Measurements from ENCODE around the gene NPAS3.

Gene NPAS3

DNA sequence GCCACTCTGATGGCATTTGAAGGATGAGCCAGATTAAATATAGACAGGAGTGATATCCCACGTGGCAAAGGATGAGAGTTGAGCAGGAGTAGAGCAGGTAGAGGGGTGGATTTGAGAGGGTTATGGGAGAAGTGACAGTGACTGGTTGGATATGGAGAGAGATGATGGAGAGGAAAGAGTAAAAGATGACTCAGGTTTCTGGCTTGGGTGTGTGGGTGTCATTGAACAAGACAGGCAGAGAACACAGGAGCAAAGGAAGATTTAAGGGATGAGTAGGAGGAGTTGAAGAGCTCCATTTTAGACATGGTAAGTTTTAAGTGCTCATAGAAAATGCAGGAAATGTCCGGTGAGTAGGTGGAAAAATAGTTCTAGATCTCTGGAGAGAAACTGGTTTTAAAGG, 875.3 kb downstream of the NPAS3 start:
- DNase-seq: no peak

DNA sequence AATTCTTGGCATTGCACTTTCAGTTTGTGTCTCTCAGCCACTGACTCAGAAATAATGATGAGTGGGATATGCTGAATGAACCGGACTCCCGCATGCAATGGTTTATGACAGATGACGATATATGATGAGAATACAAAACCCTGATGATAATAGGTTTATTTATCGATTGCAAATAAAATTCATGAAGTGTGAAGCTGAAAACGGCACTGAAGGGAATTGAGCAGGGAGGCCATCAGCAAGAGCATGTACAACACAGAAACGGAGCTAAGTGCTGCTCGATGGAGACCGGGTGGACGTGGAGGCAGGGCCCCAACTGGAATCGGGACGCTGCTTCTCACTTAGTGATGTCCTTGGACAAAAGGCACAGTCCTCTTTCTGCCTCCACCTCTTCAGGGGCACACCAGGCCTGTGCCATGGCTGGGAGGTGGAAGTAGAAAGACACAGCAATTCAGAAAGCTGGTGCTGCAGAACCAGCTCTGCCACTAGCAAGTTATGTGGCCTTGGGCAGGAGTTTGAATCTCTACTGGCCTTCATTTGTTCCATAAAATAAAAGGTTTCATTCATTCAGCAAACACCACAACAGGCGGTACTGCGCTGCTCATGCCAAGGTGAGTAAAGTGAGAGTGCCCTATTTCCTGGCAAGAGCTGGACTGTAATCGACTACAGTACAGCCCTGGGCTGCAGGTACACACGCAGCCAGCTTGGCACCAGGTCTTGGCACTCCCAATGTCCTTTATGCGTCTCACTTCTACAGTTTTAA, 895.2 kb downstream of the NPAS3 start:
- no peak for DNase-seq

DNA sequence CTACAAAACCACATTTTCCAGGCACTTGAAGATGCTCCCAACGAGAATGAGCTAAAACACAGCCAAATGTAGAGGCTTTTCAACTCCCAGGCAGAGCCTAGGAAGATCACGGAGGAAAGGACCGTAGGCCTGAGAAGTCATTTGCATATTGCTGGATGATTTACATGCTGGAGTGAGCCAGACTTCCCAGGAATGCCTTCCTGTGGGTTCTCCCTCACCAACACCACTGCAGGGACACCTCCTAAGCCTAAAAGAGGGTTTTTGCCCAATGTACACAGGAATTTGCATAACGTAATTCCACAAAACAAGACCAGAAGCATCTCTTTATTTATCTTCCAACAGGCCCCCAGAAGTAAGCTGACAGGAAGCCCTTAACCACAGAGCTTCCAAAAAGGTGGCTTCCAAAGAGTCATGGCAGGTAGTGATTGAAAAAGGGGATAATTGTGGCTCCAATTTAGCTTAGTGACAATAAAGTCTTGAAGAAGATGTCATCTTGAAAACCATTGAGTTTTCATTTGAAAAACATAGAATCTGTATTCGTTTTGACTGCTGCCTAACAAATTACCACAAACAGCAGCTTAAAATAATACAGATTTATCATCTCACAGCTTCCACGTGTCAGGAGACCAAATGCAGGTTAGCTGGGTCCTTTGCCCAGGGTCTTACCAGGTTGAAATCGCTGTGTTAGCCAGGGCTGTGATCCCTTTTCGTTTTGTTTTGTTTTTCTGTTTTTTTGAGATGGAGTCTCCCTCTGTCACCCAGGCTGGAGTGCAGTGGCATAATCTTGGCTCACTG, 896.0 kb downstream of the NPAS3 start:
- DNase-seq: no peak

DNA sequence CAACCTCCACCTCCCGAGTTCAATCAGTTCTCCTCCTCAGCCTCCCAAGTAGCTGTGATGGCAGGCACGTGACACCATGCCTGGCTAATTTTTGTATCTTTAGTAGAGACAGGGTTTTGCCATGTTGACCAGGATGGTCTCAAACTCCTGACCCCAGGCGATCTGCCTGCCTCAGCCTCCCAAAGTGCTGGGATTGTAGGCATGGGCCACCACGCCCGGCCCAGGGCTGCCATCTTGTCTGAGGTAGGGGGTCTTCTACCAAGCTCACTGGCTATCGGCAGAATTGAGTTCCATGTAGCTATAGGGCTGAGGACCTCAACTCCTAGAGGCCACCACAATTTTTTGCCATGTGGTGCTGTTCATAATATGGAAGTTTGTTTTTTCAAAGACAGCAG, 896.6 kb downstream of the NPAS3 start:
- no peak for DNase-seq

DNA sequence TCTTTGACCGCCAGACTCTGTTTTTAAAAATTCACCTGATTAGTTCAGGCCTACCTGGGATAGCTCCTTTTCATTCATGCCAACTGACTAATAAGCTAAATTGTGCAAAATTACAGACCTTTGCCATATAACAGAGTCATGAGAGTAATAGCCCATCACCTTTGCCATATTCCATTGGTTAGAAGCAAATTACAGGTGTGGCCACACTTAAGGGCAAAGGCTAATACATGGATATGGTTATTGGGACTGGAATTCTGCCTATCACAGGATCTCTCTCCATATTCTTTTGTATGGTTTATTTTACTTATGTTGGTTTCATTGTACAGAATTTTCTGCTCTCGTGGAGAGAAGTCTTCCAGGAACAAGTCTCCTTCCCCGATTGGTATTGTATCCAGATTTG, 897.0 kb downstream of the NPAS3 start:
- DNase-seq: no peak

DNA sequence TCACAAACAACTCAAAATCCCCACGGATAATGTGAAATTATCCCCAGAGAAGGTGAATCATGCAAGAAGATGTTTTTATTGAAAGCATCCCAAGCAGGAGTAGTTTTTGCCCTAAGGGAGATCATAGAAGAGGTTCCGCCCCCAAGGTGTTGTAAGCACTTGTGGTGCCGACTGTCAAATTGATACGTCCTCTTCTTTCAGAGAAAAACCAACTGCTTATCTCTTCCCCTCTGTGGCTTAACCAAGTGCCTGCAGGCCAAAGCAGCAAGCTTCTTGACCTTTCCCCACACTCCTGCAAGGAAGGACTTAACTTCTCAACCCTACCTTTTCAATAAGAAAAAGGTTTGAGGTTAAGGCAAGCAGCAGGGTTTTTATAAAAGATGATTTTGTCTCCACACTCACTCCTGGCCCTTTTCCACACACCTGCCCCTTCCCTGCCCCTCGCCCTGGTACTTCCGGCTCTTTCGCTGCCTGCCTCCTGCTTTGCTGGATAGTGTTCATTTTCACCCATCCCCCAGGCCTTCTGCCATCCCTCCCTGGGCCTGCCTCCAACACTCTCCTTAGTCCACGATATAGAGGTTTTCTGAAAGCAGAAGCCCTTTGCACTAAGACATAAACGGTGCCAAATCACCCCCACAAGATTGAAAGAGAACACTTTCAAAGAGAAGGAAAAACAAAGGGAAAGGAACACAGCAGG, 897.7 kb downstream of the NPAS3 start:
- no peak for DNase-seq

DNA sequence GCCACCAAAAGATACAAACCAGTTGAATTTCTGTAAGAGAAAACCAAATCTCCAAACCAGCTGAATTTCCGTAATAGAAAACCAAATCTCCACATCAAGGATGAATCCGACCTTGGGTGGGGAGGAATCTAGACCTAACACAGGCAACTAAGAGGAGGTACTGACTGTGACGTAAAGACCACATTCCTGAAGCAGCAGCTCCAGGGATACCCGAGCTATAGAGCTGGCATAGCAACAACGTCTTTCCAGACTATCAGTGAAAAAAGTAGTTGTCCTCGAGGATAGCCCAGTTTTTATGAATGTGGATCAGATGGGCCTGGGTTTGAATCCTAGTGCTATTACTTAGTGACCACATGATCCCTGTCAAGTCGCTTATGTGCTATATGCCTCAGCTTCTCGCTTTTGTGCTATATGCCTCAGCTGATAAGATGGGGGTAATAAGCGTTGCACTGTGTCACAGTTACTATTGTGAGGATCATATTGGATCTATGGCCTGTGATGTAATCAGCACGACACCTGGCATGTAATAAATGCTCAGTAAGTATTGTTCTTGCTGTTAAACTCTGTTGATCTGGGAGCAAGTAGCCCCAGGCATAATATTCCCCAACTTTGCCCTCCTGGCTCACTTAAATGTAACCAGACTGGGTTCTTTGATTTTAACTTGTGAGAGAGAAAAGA, 898.4 kb downstream of the NPAS3 start:
- DNase-seq: no peak

DNA sequence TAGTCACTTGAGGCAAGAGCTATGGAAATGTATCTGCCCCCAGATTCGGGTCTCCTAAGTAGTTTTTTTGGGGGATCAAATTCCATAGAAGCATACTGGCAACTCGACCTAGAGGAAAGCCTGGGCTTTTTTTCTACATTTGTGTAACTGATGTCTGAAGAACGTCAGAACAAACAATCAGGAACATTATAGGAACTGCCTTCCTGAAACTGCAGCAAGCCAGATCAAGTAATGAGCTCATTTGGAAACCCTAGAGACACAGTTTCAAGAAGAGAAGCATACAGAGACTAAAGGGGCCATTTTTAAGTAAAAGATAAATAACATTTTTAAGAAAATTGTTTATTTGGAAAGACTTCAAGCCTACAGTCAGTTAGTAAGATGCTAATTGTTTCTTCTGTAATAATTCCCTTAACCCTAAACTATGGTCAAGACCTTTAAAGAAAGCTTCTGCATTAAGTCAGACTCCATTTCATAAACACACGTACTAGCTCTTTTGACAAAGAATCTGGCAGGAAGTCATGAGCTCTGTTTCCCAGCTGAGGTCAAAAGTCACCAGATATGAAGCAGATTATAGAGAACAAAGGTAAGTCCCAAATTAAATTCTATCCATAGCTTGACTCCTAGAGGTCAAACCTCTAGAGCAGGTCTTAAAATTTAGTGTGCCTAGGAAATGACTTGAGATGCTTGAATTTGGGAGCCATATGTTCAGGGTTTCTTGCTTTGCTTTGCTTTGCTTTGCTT, 899.4 kb downstream of the NPAS3 start:
- DNase-seq: no peak

DNA sequence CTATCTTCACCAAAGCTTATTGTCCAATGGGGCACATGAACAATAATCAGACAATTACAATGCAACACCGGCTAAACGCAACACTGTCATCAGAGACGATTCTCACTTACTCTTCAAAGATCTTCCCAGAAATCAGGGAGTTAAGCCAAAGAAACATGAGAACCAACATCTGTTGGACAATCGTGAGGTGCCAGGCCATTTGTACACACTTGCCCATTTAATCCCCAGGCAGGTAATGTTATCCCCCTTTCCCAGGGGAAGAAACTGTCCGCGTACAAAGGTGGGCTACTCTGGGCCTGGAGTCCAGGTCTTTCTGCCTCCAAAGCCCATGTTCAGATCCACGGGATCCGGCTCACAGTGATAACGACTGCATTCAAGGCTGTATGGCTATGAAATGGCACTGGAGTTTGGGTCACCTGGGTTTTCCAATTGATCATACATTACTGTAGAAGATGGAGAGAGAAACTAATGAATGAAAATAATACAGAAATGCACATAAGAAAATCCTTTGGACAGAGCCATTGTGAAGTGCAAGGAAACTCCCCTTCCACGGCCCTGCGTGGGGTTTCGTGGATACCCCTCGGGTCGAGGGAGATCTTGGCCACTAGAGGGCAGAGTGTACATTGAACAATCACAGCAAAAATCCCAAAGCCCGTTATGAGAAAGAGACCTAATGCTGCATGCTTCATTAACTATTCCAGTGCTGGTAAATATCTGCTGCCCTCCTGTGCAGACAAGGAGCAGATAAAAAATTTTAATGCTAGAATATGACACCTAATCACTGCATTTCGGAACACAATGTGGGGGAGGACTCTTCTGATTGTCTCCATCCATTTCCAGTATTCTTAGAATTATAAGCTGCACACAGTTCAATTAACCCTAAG, 900.8 kb downstream of the NPAS3 start:
- peak; percentile 58 for DNase-seq

DNA sequence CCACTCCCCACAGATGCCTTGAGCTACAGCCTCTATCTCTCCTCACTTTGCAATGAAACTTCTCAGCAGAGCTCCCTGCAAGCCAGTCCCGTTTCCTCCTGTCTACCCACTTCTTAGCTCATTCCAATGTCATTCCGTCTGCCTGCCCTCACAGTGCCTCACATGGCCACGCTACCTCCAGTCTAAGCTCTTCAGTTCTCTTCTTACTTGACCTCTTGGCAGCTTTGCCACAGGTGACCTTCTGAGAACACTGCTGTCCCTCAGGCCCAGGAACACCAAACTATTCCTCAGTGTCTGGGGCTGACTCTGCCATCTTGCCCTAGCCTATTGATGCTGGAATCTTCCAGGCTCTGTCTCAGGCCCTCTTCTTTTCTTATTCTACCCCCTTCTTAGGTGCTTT, 902.1 kb downstream of the NPAS3 start:
- no peak for DNase-seq

DNA sequence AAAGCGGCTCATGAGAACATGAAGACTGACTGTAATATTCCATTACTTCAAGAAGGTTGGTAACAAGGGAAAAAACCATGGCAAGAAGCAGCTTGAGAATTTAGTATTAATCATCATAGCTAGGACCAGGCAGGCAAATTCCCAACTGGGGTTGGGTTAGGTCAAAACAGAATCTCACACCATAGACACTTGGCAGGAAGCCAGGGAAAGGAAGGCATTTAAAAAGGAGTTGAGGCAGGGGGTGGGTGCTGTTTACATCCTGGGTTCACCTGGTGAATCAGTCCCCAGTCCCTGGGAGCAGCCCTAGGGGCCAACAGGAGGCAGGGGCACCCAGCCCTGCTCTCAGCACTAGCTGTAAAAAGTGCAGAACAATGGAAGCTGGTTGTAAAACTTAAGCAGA, 903.6 kb downstream of the NPAS3 start:
- DNase-seq: no peak

DNA sequence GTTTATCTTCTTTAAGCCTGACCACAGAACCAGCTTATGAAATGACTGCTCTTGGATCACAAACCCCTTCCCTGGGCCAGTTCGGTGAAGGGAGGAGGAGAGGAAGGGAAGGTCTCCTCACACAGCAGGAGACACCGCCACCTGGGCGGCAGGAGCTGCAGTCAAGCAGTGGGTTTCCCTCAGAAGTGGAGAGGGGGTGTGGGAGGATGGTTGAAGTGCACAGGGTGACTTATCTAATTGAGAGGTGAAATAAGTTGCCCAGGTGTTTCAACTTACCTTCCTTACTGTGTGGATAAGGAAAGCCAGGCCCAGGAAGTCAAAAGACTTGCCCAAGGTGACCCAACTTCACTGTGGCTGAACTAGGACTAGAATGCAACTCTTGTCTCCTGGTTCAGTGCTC, 905.4 kb downstream of the NPAS3 start:
- DNase-seq: no peak

DNA sequence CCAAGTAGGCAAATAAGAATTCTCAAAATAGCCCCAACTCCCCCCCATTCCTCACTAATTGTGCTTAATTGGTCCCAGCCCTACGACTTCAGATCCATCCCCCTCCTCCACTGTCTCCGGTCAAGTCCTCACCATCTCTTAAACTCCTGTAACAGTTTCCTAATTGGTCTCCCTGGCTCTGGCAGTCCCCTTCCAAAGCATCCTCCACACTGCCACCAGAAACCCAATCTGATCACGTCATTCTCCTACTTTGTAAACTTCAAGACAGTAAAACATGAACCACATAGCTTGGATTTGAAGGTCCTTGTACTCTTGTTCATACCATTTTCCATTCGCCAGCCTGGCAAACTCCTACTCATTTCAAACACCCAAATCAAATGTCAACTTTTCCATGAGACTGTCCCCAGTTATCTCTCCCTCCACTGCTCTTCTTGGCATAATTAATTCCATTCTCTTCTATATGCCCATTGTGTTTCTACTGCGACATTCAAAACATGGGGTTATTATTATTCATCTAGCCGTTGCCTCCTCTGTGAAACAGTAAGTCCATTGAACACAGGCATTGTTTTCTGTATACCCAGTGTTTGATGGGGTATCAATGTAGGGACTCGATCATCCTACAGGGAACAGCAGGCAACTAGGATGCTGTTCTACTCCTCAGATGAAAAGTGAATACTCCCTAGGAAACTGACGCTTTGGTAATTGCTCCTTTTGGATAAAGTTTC, 907.6 kb downstream of the NPAS3 start:
- no peak for DNase-seq

DNA sequence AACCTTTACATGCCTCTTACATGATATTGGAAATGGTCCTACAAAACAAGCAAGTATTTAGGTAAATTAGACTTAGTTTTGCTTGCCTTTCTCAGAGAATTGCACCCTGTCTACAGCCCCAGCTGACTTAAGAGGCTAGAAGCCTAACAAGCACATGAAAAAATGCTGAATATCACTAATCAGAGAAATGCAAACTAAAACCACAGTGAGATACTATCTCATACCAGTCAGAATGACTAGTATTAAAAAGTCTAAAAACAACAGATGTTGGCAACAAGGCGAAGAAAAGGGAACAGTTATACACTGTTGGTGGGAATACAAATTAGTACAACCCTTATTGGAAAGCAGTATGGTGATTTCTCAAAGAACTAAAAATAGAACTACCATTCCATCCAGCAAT, 908.4 kb downstream of the NPAS3 start:
- no peak for DNase-seq

DNA sequence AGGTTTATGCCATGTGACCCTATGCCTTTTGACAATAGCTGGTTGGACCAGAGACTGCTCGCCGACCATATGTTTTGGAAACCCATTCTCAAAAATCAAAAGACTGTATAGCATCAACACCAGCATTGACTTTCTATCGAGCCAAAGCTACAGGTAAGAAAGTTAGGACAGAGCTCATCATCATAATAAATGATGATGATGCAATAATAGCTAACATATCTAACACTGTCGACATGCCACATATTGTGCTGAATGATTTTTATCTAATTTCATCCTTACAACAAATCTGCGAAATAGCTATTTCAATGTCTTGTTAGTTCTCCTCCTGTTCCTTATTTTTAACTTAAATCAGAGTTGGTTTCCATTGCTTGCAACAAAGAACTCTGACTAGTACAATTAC, 909.3 kb downstream of the NPAS3 start:
- no peak for DNase-seq

DNA sequence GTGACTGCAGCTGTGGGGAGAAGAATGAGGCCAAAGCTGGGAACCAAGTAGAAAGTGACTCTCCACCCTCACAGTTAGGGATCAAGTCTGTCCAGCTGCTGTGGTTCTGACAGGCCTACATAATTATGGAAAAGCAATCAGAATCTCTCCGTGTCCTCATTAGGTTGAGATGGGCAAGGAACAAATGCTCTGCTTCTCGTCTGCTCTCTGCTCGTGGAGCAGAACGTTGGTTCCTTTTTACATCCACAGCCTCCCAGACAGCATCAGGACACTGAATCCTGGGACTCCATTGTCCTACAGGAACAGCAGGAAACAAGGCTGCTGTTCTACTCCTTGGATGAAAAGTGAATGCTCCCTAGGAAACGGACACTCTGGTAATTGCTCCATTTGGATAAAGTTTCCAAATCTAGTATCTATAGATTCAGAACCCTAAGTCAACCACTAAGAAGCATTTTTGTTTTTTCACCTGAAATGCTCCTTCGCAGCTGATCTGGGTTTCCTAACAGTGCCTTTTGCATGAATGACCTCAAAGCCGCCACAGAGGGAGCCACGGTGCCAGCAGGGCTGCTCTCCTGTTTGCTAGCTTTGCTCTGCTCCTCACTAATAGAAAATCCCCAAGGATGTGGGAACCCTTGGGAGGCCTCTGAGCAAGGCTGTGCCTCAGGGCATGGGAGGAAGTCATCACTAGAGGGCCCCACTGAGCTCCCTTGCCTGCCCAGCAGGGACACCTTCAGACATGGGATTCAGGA, 910.2 kb downstream of the NPAS3 start:
- peak; percentile 6 for DNase-seq

DNA sequence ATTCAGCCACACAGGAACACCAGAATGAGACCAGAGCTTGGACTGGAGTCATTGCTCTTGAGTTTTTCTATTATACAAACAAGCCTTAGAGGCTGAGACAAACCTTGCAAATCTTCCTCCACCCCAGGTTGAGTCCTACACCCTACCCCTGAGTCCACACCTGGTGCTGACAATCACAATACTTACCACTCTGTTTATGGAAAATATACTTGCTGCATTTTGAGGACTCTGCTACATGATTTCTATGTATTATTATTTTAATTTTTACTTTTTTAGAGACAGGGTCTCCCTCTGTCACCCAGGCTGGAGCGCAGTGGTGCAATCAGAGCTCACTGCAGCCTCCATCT, 910.7 kb downstream of the NPAS3 start:
- DNase-seq: no peak

DNA sequence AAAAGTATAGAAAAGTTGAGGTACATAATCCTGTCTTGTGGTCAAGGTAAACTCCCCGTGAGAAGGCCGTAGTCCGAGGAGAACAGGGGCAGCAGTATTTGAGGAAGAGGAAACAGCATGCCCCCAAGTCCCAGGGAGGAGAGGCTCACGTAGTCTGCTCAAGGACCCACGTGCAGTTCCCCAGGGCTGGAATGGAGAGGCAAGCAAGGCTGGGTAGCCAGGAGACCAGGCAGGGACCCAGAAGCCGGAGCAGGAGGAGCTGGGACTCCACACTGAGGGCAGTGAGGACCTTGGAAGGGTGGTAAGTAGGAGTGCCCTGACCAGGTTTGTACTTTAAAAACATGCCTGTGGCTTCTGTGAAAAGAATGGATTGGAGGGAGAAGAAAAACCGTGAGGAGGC, 912.1 kb downstream of the NPAS3 start:
- DNase-seq: no peak

DNA sequence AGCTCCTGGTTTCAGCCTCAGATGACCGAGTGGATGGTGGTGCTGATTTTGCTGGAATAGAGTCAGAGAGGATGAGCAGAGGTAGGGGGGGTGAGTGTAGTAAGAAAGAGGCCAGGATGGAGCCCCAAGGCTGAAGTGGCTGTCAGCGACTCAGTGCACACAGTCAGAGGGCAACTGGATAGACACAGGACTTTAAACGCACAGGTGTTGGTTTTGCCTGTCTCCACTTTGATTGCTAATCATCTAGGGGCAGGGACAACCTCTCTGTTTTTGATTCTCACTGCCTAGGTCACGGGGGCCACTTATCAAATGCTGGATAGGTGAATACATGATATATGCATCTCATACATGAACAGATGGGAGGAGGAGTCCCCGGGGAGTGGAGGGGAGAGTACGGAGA, 912.7 kb downstream of the NPAS3 start:
- DNase-seq: no peak

DNA sequence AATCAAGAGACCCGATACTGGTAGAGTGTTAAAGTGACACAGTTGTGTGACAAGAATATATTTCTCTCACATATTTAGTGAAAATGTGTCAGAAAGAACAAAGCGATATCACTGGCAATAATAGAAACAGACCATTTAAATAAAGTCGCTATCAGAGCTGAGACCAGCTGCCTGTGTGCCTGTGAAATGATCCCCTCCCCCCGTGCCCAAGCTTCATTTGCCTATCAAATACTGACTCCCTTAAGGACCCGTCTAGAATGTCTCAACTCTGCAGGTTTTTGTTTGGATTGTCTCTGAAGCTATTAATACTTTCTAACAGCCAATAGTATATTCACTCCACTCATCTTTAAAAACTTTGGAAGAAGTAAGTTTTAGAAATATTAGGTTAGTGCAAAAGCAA, 913.3 kb downstream of the NPAS3 start:
- DNase-seq: no peak

All from activated naive CD4-positive, alpha-beta T cell treated with Interleukin-2 at 50 U/mL for 16 hours (primary cell).